CD4-positive, alpha-beta T cell treated with Interleukin-15 for 4 hours (primary cell): ENCODE measurements around the gene GRID2IP.
"Not testable (repeated sequence)": the region's sequence is repeated elsewhere in the genome, so short reads cannot be mapped to it uniquely, and the experiment has no call there.

Source experiments
- DNase-seq: peaks from one replicate; pipeline ENCODE4 v3.0.0-alpha.2; 2020; ENCODE audit warnings: low spot score

Gene GRID2IP

GRCh38 chr7:6551016-6551511 is at the start of gene GRID2IP:
GRID2IP (minus strand) TSS chr7:6551461; CDS start chr7:6551436, 25 bp downstream.
- no peak for DNase-seq

GRCh38 chr7:6600093-6600492 is 48.8 kb upstream of the GRID2IP start:
- no peak for DNase-seq

DNA sequence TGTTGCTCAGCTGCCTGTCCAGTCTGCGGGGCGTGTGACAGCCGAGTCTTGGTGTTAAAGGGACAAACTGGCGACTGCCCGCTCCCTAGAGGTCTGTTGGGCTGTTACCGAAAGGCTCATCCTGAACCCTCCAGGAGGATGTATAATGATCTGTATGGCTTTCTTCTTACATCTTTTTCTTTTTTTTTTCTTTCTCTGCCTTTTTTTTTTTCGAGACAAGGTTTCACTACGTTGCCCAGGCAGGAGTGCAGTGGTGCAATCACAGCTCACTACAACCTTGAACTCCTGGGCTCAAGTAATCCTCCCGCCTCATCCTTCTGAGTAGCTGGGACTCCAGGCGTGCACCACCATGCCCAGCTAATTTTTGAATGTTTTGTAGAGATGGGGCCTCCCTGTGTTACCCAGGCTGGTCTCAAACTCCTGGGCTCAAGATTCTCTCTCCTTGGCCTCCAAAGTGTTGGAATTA is 39.4 kb upstream of the GRID2IP start:
- no peak for DNase-seq

- DNase-seq, result peak; percentile 80
These were observed 38.8 kb upstream of the GRID2IP start, which contains the start of gene INTS15 for GRCh38 chr7:6589829-6590644. INTS15 (plus strand) TSS chr7:6590021; CDS start chr7:6590284, 263 bp downstream.

DNA sequence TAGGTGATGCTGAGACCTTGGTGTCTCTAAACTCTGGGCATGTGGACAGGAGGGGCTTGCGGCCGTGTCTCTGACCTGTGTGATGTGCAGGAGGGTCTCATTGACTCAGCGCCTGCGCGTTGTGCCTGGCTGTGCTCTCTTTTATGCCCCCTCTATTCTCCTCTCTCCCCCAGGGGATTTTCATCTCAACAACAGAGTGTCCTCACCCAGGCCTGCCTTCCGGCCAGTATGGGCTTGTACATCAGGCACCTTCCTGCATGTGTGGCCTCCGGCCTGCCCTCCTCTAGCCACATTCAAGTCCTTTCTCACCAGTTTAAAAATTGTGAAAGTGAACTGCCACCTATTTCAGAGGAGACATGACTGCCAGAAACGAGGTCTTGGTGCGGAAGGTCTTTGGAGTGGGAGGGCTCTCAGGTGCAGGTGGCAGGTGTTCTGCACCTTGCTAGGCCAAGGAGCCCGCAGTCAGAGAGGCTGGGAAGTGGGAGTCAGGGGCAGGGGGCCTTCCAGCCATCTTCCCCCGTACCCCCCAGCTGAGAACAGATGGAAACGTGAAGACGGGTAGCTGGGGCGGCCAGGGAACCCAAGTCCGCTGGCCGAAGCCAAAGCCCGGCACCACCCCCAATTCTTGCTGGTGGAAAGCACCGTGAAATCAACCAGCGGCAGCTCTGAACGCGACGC is 38.0 kb upstream of the GRID2IP start:
- no peak for DNase-seq

GRCh38 chr7:6588566-6588965 is 37.3 kb upstream of the GRID2IP start:
- no peak for DNase-seq

DNA sequence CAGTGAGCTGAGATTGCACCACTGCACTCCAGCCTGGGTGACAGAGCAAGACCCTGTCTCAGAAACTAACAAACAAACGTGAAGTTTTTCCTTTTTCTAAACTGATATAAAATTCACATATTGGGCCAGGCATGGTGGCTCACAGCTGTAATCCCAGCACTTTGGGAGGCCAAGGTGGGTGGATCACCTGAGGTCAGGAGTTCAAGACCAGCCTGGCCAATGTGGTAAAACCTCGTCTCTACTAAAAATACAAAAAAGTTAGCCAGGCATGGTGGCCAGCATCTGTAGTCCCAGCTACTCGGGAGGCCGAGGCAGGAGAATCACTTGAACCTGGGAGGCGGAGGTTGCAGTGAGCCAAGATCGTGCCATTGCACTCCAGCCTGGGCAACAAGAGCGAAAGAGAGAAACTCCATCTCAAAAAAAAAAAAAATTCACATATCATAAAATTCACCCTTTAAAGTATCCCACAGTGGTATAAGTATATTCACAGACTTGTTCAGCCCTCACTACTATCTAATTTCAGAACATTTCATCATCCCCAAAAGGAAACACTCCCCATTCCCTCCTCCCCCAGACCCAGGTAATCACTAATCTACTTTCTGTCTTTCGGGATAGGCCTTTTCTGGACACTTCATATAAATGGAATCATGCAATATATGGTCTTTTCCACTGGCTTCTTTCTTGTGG is 34.6 kb upstream of the GRID2IP start:
- DNase-seq, result not testable (repeated sequence)

DNA sequence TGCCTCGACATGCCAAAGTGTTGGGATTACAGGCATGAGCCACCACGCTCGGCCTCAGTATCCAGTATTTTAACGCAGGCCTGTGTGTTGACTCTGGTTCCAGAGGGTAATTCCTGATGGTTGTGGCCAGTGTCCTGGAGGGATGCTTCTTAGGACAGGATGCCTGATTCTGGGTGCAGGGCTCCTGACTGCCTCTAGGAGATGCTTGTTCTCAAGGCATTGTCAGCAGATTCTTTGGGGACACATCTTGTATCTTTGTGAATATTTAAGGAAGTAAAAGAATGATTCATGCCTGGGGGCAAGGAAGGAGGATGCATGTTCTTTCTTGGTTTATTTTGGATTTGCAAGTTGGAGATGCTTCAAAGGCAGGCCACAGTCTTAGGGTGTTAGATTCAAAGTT is 28.2 kb upstream of the GRID2IP start:
- no peak for DNase-seq

DNA sequence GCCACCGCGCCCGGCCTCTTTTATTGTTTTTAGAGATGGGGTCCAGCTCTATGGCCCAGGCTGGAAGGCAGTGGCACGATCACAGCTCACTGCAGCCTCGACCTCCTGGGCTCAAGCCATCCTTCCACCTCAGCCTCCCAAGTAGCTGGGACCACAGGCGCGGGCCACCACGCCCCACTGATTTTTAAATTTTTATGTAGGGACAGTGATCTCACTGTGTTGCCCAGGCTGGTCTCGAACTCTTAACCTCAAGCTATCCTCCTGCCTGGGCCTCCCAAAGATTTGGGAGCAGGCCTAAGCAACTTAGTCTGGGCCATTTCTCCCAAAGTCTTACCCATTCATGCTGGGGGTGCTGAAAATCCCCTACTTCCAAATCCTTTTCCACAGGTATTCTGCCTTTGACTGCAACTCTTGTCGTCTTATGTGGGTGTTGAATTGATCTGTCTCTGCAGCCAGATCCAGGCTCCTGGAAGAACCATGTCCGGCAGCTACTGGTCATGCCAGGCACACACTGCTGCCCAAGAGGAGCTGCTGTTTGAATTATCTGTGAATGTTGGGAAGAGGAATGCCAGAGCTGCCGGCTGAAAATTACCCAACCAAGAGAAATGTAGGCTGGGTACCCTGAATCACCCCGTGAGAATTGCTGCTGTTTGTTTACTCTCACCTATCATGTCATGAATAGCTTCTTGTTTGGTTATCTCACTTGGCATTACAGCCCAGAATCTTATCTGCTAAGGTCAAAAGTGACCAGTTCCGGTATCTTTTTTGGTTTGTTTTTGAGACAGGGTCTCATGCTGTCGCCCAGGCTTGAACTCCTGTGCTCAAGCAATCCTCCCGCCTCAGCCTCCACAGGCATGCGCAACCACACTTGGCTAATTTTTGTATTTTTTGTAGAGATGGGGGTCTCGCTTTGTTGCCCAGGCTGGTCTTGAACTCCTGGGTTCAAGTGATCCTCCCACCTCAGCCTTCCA is 27.1 kb upstream of the GRID2IP start:
- no peak for DNase-seq

DNA sequence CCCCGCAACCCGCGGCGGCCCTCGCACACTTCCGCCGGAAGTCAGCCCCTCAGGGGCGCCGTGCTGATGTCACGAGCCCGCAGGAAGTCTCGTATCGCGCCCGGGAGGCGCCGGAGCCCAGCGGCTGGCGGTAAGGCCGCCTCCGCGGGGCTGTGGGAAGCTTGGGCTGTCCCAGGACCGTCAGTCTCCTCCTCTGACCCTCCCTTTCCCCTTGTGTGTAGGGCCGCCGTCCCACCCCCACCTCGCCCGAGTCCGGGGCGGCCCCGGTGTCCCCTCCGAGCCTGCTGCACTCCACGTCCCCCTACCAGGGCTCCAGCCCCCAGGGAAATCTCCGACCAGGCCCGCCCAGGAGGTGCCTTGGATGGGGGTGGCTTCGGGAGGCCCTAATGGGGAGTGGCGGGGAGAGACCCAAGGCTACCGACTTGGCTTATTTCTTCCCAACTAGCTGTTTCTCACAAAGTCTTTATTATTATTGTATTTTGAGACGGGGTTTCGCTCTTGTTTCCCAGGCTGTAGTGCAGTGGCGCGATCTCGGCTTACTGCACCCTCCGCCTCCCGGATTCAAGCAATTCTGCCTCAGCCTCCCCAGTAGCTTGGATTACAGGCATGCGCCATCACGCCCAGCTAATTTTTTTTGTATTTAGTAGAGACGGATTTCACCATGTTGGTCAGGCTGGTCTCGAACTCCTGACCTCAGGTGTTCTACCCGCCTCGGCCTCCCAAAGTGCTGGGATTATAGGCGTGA is 26.3 kb upstream of the GRID2IP start, which contains the start of gene ZDHHC4:
TSS of gene ZDHHC4 (plus strand) at position 86 of the 745 bp plus-strand sequence. CDS start 3,108 bp downstream, outside the sequence.
- peak; percentile 84 for DNase-seq

GRCh38 chr7:6576867-6577368 is 25.7 kb upstream of the GRID2IP start:
- not testable (repeated sequence) for DNase-seq

DNA sequence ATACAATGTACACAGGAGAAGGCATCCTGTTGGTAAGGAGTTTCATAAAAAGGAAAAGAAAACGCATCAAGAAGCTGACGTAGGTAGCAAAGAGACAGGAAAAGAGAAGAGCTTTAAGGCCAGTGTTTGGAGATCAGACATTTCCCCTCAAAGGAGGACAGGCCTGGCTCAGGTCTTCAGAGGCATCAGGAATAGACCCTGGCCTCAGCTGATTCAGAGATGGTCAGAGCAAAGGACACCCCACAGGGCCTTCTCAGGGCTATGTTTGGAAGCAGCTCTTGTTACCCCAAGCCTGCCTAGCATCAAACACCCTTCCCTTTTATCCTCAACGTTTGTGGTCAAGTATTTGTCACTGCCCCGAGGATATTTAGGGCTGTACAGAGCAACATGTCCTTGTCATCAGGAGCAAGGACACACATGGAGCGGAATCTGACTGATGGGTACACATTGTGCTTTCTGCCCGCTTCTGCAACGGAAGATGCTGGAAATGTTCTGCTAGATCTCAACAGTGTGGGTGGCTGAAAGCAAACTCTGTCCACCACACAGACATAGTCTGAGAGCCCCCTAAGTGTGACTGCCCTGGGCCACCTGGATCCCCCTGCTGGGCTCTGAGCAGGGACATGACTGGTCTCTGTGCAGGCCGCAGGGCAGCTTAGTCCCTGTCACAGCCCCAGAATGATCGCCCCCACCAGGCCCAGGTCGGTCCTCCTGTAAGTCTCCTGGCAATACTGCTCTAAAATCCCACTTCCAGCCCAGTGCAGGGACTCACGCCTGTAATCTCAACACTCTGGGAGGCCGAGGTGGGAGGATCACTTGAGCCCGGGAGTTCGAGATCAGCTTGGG is 25.0 kb upstream of the GRID2IP start:
- no peak for DNase-seq

DNA sequence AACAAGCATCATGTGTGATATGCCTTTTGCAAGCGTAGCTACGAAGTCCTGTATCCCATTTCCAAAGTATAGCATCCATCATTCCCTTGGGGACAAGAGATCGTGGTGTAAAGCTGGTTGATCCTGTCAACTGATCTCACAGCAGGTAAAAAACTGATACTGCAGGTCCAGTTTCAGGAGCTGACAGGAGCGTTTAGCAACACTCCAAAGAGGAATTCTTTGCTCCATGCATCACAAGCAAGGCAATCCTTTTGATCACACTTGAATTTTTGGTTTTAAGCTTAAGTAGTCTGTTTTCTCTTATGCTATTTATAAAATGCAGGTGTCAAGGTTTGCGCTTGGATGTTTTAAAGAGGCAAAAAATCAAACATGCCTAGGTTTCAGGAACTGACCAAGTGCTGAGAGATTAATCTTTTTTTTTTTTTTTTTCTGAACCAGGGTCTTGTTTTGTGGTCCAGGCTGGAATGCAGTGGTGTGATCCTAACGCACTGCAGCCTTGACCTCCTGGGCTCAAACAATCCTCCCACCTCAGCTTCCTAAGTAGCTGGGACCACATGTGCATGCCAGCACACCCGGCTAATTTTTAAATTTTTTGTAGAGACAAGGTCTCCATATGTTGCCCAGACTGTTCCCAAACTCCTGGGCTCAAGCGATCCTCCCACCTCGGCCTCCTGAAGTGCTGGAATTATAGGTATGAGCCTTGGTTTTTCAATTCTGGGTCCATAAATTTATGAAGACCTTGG is 24.2 kb upstream of the GRID2IP start:
- DNase-seq, result no peak

- no peak for DNase-seq
These were observed 20.0 kb upstream of the GRID2IP start for GRCh38 chr7:6571160-6571779.

GRCh38 chr7:6567886-6568285 is 16.6 kb upstream of the GRID2IP start:
- no peak for DNase-seq

GRCh38 chr7:6565655-6566054 is 14.4 kb upstream of the GRID2IP start:
- no peak for DNase-seq

- DNase-seq, result no peak
These were observed 12.9 kb upstream of the GRID2IP start for GRCh38 chr7:6563936-6564770.
